Thyroid gland (tissue), 4 donors: ENCODE measurements around the gene ZNF557. TPM values are rescaled to one million over a fixed set of nuclear protein-coding genes. Genes with fewer than 3 reads are reported as not detected.

Source experiments
- DNase-seq, 2 donors: peaks; one replicate each; pipeline ENCODE4 v3.0.0-alpha.2; 2019
- H3K27ac ChIP-seq, 3 donors: fragments of 200-600 bp; sonication (generic); 1 replicate in 2 of 3; 2 replicates in 1 of 3; pipeline ENCODE4 v1.5.1; 2016 to 2019; ENCODE audit warnings: mild to moderate bottlenecking in 1 of 3, moderate library complexity in 1 of 3
- H3K27me3 ChIP-seq: fragments of 200-600 bp; sonication (generic); one replicate; pipeline ENCODE4 v1.5.1; 2019
- H3K36me3 ChIP-seq, 2 donors: fragments of 200-600 bp; sonication (generic); one replicate each; pipeline ENCODE4 v1.5.1; 2016 to 2019
- H3K4me1 ChIP-seq, 2 donors: fragments of 200-600 bp; sonication (generic); one replicate each; pipeline ENCODE4 v1.5.1; 2017 to 2019
- H3K4me3 ChIP-seq, 3 donors: fragments of 200-600 bp; sonication (generic); replicated peaks in 1 of 3; 1 replicate in 2 of 3; 2 replicates in 1 of 3; pipeline ENCODE4 v1.5.1; 2016; ENCODE audit warnings: mild to moderate bottlenecking in 1 of 3
- H3K9me3 ChIP-seq: fragments of 200-600 bp; sonication (generic); one replicate; pipeline ENCODE4 v1.5.1; 2017
- POLR2A ChIP-seq, 2 donors: fragments of 450-650 bp; IDR thresholded peaks; one replicate each; pipeline ENCODE4 v1.6.1; 2017; ENCODE audit warnings: antibody characterized with exemption in 2 of 2, mild to moderate bottlenecking in 2 of 2, moderate library complexity in 1 of 2
- WGBS, 2 donors: methylation state at CpG; one replicate each; pipeline ENCODE4 v1.1.5; 2017; 5-methylcytosine and 5-hydroxymethylcytosine counted together
- intact Hi-C: fragments of 100-400 bp; cut with DNase I; formaldehyde crosslinking; loops from one replicate; pipeline ENCODE4 v1.15.1; 2023
- total RNA-seq, 4 donors: library from RNA; depleted of rRNA; stranded (reverse); fragments of >200 nt; gene quantifications; one replicate each; pipeline ENCODE4 v1.2.3, GENCODE V29; 2016
- TF ChIP-seq, protein P1 (sequence below), 6 experiments: fragments of 200-600 bp in 3 of 6; fragments of 450-650 bp in 3 of 6; sonication (generic) in 3 of 6; IDR thresholded peaks; one replicate each; pipeline ENCODE4 v1.5.1; 2016 to 2019; ENCODE audit warnings: antibody characterized with exemption in 6 of 6, mild to moderate bottlenecking in 2 of 6, inconsistent platforms in 1 of 6, moderate library complexity in 1 of 6

The ZNF557 gene
- total RNA-seq, 4 donors from 2014 or later: 9.5 to 16.9 (median 13.7) TPM

DNA sequence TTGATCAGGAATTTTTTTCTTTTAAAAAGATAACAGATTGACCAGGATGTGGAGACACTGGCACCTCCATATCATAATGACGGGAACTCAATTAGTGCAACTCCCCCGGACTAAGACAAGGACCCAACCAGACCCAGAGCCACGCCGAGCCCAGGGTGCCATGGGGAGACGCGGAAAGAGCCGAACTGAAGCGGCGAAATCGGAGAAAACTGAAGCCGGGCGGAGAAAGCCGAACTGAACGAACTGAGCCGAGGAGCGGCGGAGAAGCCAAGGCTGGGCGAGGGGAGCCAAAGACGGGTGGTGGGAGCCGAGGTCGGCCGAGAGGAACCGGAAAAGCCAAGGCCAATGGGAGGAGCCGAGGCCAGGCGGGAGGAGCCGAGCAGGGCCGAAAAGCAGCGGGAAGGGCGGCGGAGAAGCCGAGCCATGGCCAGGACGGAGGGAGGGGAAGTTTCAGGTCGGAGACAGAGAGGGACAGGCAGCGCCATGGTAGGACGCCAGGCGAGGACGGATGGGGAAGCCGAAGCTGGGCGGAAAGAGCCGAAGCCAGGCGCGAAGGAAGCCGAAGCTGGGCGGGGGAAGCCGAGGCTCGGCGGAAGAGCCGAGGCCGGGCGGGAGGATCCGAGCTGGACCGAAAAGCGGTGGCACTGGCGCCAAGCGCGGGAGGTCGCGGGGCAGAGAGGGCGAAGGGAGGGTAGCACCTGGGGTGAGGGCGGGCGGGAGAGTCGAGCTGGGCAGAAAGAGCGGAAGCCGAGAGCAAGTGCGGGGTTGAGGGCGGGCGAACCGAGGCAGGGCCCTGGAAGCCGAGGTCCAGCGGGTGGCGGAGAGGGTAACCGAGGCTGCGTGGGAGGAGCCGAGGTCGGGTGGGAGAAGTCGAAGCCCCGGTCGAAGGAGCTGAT lies 29.4 kb downstream of the ZNF557 start:
- TF ChIP-seq, protein P1, sequence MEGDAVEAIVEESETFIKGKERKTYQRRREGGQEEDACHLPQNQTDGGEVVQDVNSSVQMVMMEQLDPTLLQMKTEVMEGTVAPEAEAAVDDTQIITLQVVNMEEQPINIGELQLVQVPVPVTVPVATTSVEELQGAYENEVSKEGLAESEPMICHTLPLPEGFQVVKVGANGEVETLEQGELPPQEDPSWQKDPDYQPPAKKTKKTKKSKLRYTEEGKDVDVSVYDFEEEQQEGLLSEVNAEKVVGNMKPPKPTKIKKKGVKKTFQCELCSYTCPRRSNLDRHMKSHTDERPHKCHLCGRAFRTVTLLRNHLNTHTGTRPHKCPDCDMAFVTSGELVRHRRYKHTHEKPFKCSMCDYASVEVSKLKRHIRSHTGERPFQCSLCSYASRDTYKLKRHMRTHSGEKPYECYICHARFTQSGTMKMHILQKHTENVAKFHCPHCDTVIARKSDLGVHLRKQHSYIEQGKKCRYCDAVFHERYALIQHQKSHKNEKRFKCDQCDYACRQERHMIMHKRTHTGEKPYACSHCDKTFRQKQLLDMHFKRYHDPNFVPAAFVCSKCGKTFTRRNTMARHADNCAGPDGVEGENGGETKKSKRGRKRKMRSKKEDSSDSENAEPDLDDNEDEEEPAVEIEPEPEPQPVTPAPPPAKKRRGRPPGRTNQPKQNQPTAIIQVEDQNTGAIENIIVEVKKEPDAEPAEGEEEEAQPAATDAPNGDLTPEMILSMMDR (IDR thresholded peaks at IDR 0.05): no peak
- peak in 1 of 2 donors; percentile 63 for TF ChIP-seq POLR2A (IDR thresholded peaks at IDR 0.05)
- DNase-seq: peak; percentile 93 to 94
- Histone ChIP-seq H3K4me1 (no peaks in the 10 kb centered on the region), H3K36me3 (no peaks in the 10 kb centered on the region), H3K27me3 (no peaks in the 10 kb centered on the region), H3K27ac (peak overlapping the region; percentile 89 to 95 (median 92)), H3K4me3 (peak overlapping the region in 2 of 3 donors; percentile 37 to 44), H3K9me3 (no peaks in the 10 kb centered on the region)
- WGBS, 2 donors: 1% methylated on average over 60 to 78 of the region's 78 CpGs
- intact Hi-C loops: no loop called here

DNA sequence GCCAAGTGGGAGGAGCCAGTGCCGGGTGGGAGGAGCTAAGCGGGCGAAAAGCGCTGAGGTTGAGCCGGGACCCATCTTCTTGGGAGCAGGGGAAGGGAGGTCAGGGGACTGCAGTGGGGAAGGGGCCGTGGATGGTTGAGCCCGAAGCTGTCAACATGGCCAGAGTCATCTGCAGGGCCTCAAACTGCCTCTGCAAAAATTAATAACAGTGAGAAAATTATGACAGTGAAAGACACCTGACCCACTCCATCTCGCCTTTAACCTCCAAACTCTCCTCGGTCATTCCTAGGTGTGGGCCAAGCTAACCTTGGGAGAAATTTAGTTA lies 30.1 kb downstream of the ZNF557 start:
- WGBS, 2 donors: 18% methylated on average over 9 of the region's 9 CpGs
- H3K36me3 ChIP-seq: no peaks in the 10 kb centered on the region
- peak overlapping the region in 2 of 3 donors; percentile 37 to 44 for H3K4me3 ChIP-seq
- no peak for TF ChIP-seq POLR2A (IDR thresholded peaks at IDR 0.05)
- TF ChIP-seq, protein P1 (IDR thresholded peaks at IDR 0.05): no peak
- peak overlapping the region; percentile 89 to 95 (median 92) for H3K27ac ChIP-seq
- intact Hi-C loops: no loop called here
- no peaks in the 10 kb centered on the region for H3K9me3 ChIP-seq
- no peak for DNase-seq
- no peaks in the 10 kb centered on the region for H3K4me1 ChIP-seq
- H3K27me3 ChIP-seq: no peaks in the 10 kb centered on the region

DNA sequence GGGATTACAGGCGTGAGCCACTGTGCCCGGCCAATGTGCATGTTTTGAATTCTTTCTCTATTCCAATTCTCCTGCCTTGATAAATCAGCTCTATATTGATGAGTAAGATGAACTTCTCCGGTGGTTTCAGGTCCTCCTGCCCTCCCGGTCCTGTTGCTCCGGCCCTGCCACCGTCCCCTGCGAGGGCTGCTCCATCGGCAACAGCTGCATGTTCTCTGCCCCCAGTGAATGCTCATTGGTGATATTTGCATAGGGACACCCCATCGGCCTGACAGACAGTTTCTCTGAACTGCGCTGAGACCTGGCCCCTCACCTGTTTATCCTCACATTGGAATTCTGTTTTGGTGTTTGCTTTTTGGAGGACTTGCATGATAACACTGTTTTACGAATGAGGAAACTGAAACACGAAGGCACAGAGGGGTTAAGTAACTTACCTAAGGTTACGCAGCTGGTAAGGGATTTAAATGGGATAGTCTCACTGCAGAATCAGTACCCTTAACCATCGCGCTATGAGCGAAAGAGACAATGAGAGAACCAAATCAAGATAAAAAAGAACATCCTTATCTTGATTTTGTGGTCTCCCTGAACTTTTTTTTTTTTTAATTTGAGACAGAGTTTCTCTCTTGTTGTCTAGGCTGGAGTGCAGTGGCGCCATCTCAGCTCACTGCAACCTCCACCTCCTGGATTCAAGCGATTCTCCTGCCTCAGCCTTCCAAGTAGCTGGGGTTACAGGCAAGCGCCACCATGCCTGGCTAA lies 32.2 kb downstream of the ZNF557 start:
- no peaks in the 10 kb centered on the region for H3K4me1 ChIP-seq
- no peak for TF ChIP-seq POLR2A (IDR thresholded peaks at IDR 0.05)
- TF ChIP-seq, protein P1 (IDR thresholded peaks at IDR 0.05): no peak
- DNase-seq: no peak
- intact Hi-C loops: loop anchor here (2.0 kb wide), 1 partner anchor 239 kb away; no protein-coding TSS in a partner anchor
- no peak overlapping the region for H3K4me3 ChIP-seq
- WGBS, 2 donors: 68 to 78% methylated on average over 18 to 19 of the region's 19 CpGs
- no peaks in the 10 kb centered on the region for H3K27me3 ChIP-seq
- no peaks in the 10 kb centered on the region for H3K9me3 ChIP-seq
- no peaks in the 10 kb centered on the region for H3K36me3 ChIP-seq
- no peak overlapping the region for H3K27ac ChIP-seq

DNA sequence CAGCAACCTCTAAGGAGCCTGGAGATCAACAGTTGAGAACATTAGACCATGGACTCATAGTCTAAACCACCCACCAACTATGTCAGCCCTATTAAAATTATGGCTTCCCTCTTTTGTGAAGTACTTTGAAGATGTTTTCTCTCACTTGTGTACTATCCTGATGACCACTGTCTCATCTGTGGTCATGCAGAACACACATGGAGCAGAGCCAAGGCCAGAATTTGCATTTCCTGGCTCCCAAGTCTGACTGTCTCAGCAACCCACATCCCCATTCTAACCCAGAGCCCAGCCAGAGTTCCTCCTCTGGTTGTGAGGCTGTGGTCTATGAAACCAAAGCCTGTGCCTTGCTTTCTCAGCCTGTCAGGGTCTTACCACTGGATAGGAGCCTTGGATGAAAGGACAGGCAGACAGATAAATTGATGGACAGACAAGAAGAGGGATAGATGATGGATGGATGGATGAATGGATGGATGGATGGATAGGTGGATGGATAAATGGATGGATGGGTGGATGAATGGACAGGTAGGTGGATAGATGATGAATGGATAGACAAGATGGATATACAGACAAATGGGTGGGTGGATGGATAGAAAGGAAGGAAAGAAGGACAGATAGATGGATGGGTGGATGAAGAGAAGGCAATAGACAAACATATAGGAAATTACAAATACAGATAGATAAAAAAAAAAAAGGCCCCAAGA lies 35.4 kb downstream of the ZNF557 start:
- intact Hi-C loops: no loop called here

More for the DNA sequence above, 35.4 kb downstream of the ZNF557 start:
- no peak for DNase-seq
- Histone ChIP-seq H3K36me3 (no peaks in the 10 kb centered on the region), H3K27me3 (no peaks in the 10 kb centered on the region), H3K4me1 (no peaks in the 10 kb centered on the region), H3K4me3 (no peak overlapping the region), H3K27ac (no peak overlapping the region), H3K9me3 (no peaks in the 10 kb centered on the region)
- TF ChIP-seq, protein P1 (IDR thresholded peaks at IDR 0.05): no peak
- TF ChIP-seq POLR2A (IDR thresholded peaks at IDR 0.05): no peak
